Activated CD4-positive, CD25-positive, alpha-beta regulatory T cell (primary cell): ENCODE results near the gene APOBEC3A.

Experiments used
- DNase-seq, 4 experiments: peaks; one replicate each; lab custom pipeline; 2025; lab: John Stamatoyannopoulos, UW

APOBEC3A gene

DNA sequence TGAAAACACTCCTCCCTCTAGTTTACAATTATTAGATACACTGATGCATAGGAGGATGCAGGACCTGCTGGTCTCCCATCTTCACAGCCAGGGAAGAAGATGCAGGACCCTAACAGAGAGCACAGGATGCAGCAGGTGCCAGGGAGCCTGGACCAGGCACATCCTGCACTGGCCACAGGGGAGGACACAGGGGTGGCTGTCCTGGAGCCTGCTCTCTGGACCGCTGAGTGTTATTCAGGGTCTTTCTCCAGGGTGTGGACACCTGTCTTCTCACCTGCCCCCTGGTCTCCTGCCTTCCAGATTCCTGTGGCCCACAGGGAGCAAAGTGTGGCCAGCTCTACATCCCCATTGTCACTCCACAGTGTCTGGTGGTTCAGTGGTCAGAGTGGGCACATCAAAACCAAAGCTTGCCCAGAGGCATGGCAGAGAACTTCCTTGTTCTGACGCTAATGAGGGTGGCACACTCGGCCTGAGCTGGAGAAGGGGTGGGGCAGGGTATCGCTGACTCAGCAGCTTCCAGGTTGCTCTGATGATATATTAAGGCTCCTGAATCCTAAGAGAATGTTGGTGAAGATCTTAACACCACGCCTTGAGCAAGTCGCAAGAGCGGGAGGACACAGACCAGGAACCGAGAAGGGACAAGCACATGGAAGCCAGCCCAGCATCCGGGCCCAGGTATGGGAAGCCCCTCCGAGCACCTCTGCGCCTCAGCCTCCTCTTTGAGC, at the start of gene APOBEC3A:
Gene APOBEC3A, plus strand, starts transcription at position 564 of the 725 bp plus-strand sequence. Its CDS starts 83 bp downstream, at position 647.
- DNase-seq: no peak

DNA sequence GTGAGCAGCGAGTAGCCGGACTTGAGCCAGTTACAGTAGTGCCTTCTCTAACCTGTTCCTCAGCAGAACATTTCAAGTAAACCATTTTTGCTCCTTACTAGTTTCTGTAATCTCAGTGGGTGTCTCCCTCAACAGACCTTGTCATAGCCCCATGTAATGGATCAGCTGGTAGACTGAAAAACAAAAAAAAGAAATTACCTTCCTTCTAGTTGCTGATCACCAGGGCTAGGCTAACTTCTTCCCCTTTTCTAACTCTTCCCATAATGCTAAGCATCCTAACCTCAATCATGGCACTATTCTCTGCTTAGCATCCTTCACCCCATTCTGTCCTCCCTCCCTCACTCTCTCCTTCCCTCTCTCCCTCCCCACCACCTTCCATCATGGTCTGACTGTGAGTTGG, 49.6 kb upstream of the APOBEC3A start:
- no peak for DNase-seq

DNA sequence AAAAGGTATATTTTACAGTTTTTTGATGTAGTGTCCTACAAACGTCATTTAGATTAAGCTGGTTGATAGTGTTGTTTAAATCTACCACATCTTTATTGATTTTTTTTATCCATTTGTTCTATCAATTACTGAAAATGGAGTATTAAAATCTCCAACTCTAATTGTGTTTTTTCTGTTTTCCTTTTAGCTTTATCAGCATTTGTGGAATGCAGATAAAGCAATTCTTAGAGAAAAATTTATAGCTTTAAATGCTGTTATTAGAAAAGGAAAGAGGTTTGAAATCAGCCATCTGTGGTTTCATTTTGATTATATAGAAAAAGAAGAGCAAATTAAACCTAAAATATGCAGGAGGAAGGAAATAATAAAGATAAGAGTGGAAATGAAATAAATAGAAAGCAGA, 46.0 kb upstream of the APOBEC3A start:
- DNase-seq: no peak

DNA sequence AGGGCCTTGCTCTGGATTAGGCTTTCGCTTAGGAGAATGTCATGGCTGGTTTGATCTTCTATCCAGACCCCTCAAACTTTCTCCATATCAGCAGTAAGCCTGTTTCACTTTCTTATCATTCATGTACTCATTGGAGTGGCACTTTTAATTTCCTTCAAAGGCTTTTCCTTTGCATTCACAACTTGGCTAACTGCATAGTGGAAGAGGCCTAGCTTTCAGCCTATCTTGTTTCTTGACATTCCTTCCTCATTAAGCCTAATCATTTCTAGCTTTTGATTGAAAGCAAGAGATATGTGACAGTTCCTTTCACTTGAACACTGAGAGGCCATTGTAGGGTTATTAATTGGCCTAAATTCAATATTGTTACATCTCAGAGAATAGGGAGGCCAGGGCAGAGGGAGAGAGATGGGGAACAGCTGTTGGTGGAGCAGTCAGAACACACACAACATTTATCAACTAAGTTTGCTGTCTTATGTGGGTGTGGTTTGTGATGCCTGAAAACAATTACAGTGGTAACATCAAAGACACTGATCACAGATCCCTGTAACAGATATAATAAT, 37.7 kb upstream of the APOBEC3A start:
- DNase-seq: no peak

DNA sequence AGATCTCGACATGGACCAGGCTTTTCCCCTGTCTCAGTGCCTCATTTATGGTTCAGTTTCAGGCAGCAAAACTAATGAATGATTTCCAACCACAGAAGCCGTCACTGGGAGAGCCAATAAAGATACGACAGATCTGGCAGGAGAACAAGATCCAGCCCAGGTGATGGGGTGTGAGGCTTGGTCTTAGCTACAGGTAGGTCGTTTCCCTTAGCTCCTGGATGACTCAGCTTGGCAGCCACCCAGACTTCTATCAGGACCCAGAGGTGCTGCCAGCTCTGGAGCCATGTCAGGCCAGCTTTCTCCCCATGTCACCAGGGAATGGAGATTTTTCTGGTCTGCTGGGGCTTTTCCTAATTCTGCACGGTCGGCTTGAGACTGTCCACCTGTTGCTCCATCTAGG, 36.3 kb upstream of the APOBEC3A start:
- no peak for DNase-seq

DNA sequence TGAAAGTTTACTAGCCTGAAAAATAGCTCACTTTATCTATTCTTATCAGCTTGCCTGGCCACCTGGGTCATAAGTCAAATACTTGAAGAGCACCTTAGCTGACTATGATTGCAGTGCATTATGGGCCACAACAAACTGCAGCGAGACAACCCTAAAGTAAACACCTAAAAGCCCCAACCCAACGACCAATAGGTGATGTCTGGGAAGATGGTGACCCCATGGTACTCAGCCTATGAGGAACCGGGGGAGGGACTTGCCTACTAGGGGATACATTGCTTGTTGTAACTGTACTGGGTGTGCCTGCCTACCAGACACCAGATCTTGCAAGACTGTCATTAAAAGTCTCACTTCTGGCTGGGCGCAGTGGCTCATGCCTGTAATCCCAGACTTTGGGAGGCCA, 35.6 kb upstream of the APOBEC3A start:
- no peak for DNase-seq

DNA sequence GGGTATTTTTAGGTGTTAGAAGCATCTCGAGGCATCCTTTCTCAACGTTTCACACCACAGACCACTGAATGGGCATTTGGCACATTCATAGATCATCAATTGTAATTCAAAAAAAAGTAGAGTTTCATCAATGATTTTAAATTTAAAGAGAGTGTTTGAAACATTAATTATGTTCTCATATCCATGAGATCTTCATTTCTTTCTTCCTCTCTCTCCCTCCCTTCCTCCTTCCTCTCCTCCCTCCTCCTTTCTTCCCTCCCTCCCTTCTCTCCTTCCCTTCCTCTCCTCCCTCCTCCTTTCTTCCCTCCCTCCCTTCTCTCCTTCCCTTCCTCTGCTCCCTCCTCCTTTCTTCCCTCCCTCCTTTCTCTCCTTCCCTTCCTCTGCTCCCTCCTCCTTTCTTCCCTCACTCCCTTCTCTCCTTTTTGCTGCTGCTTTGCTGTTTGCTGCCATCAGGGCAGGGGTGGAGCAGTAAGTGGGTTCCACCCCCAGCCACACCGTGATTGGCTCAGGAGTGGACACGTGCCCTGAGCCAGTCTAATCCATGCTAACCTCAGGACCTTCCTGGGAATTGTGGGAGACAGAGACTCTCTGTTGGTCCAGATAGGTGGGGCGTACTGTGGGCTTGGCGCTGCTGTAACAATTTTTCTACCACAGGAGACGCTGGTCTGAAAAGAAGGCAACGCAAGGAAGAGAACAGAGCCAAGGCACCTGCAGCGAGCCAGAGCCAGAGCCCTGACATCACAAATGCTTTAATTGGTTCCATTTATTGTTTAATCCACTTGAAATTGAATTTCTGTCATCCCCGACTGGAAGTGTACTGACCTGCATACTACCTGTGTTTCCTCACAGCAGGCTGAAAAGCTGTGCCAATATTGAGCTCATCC, 33.7 kb upstream of the APOBEC3A start:
- DNase-seq: no peak

DNA sequence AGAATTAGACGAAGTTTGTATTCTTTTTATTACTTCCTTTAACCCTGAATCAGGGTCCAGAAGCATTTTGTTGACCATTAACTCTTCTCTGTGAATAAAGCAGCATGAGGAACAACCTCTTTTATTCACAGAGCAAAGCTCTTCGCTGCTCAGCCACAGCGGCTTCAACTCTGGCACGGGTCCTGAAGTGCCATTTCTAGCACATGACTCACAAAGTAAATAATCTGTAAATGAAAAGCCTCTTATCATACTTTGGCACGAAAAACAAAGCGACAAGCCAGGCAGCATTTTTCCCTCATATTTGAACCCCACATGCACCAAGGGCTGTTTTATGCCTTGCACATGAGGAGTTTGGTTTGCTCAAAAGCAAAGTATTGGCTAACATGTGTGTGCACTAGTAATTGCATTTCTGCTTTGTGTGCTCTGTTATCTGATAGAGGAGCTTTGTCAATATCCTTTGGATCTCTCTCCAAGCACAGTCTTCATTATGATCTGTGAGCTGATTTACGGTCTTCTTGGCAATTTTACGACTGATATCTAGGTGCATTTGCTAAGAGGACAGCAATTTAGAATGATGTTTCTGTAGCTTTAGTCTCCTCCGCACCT, 33.0 kb upstream of the APOBEC3A start:
- DNase-seq: no peak

DNA sequence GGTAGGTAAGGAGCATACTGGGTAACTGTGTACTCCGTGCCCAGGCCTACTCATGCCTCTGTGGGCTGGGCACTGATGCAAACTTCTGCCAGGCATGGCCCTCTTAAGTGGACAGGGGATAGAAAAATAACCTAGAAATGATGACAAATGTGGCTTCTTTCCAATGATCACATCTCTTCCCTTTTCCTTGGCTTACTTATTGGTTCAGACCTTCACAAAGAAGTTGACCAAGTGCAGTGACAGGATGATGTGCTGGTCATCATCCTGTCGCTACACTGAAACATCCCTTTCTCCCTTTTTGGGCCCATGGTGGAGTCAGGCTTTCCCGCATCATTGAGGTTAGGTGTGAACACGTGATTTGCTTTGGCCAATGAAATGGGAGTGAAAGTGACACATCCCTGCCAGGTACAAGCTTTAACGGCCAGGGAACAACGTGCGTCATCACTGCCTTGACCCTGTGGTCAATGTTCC, 31.8 kb upstream of the APOBEC3A start:
- DNase-seq: no peak

DNA sequence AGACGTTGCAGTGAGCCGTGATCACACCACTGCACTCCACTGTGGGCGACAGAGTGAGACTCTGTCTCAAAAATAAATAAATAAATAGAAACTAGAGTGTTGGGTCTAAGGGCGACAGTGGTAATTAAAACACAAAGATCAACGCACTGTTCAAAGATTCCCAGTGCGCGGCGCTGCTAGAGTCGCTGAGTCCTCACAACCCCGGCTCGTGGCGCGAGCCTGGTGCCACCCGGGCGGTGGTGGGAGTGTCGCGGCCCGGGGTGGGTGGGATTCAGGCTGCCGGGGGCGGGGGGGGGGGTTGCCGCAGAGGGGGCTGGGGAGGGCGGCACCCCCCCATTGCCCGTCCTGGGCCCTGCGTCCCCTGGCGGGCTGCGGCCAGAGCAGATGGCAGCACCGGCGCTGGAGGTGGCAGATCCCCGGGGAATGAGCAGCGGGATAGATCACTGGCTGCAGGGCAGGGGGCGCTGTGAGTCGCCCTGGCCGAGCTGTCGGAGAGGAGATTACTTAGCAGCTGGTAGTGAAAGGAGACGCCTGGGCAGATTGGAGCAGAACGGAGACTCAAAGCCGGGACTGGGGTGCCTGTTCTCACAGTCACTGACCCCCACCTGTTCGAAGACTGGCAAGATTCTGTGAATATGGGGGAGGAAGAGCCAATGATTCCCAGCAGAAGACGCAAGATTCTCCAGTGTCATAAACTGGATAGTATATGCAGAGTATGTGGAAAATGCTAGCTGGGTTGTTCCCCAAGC, 30.2 kb upstream of the APOBEC3A start:
- peak in 2 of 4 experiments; percentile 5 to 29 for DNase-seq

DNA sequence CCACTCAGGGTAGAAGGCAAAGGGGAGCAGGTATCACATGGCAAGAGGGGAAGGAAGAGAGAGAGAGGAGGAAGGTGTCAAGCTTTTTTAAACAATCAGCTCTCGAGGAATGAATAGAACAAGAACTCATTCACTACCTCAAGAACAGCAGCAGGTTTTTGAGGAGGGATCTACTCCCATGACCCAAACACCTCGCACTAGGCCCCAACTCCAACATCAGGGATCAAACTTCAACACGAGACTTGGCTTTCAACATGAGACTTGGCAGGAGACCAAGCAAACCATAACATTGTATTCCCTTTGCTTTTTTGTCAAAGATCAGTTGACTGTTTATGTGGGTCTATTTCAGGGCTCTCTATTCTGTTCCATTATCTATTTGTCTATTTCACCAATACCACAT, 26.9 kb upstream of the APOBEC3A start:
- no peak for DNase-seq

DNA sequence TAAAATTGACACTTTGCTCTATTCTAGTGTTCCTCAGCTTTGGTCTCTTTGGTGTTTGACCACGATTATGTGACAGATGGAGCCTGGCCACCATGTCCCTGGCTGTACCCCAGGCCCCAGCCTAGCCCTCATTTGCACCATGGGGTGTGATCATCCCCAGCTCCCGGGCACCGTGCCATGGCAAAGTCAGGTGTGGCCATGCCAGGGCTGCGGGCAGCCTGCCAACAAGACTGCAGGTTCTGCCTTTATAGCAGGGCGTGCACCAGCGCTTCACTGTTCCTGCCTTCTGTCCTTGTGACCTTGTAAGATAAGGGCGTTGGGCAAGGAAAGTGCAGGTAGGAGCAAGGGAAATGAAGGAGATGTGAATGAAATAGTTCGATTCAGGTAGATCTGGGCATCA, 22.4 kb upstream of the APOBEC3A start:
- DNase-seq: no peak

DNA sequence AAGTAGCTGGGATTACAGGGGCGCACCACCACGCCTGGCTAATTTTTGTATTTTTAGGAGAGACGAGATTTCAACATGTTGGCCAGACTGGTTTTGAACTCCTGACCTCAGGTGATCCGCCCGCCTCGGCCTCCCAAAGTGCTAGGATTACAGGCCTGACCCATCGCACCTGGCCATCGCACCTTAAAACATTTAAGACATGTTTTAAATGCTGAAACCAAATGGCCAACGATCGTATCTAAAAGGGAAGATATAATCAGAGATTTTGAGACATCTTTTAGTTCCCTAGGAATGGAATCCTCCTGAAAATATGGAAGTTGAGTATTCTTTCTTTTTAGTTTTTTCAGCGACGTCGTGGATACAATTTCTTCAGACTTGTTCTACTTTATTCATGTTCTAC, 21.8 kb upstream of the APOBEC3A start:
- no peak for DNase-seq

DNA sequence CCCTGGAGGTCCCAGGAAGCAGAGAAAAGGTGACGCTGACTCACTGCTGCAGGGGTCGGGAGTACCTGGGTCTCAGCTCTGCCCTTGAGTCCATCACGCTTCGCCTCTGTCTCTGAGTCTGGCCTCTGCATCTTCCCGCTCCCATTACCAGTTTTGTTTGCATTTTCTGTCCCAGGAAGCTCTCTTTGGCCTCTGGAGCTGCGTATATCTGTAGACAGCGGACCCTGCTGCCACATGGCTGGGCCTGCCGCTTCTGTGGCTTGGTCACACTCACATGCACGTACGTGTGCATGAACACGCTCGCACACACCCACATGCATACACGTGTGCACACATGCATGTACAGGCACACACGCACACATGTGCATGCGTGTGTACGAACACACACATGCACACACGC, 20.8 kb upstream of the APOBEC3A start:
- no peak for DNase-seq

DNA sequence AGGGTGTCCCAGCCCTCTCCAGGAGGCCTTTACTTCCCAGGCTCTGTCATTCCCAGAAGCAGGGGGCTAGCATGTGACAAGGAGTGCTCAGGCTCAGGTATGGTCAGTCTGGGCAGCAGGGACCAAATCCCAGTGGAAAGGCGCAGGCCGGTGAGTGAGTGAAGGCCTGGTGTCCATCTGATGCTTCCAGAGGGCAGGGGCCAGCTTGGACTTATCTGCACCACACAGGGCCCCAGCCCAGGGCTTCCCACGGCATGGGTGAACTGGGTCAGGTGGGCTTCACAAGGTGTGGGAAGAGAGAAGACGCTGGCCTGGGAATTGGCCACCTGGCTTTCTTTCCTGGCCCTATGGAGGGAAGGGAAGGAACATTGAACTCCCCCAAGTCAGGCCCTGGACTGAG, 20.4 kb upstream of the APOBEC3A start:
- DNase-seq: no peak

DNA sequence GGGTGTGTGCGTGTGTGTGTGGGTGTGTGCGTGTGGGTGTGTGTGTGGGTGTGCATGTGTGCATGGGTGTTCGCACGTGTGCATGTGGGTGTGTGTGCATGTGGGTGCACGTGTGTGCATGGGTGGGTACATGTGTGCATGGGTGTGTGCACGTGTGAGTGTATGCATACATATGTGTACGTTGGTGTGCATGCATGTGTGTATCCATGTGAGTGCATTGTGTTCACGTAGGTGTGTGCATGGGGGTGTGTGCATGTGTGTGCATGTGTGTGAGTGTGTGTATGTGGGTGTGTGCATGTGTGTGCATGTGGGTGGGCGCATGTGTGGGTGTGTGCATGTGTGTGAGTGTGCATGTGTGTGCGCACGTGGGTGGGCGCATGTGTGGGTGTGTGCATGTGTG, 19.9 kb upstream of the APOBEC3A start:
- no peak for DNase-seq

DNA sequence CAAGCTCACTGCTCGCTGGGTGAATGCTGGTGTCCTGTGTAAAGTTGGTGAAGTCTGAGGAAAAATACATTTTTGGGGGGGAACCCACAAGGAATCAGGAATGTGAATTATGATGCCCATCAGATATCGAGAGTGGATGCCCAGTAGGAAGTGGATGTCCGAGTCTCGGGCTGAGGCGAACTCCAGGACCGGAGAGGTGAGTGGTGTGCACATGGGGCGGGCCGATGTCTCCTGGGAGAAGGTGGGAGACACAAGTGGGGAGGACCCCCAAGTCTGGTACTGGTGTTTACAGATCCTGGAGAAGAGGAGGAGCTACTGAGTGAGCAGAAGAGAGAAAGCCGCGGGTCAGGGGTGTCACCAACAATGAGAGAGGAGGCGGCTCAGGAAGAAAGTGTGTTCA, 19.2 kb upstream of the APOBEC3A start:
- DNase-seq: no peak

DNA sequence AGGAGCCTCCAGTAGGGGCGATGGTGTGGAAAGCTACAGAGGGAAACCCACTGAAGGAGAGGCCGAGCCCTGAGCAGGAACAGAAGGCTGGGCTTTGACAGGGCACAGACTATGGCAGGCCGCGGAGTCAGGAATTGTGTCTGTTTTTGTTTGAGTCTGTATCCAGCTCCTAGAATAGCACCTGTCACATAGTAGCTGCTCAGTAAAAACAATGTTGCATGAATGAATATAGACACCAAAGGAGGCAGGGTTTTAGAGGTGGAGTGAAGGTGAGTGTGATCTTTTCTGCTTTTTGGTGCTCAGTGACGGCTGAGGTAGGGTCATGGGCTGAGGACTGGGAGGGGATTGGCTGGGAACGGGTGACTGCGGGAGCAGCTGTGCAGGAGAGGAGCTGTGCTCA, 18.5 kb upstream of the APOBEC3A start:
- no peak for DNase-seq

DNA sequence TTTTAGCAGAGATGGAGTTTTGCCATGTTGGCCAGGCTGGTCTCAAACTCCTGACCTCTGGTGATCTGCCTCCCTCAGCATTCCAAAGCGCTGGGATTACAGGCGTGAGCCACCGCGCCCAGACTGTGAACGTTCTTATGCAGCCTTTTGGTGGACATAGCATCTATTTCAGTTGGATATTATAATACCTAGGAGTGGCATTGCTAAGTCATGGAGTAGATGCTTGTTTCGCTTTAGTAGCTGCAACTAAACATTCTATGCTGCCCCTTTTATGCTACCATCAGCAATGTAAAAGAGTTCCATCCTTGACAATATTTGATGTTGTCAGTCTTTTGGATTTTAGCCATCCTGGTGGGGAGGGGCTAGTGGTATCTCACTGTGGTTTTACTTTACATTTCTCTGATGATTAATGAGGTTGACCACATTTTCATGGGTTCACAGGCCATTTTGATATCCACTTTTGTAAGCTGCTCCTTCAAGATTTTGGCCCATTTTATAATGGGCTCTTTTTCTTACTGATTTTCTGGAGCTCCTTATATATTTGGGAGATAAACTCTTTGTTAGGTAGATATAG, 16.5 kb upstream of the APOBEC3A start:
- DNase-seq: no peak

DNA sequence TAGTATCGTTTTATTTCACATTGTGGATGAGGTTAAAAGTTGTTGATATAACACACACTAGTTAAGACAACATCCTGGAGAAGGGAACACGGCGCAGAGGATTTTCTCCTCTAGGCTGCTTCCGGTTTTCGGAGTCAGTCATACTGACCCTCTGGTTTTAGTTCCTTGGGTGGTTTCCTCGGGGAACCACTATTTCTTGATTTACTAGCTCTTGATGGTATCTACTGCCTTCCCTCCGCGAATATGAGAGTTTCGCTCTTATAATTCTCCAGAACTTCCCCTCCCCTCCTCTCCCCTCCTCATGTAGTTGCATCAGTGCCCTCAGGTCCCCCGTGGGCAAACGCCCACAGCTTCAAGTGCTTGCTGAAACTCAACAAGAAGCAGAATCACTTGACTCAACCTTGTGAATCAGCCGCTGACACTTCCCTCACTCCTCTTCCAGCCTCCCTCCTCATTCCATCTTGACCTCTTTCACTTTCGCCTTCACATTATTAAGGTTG, 15.9 kb upstream of the APOBEC3A start:
- peak in 2 of 4 experiments; percentile 30 to 47 for DNase-seq

DNA sequence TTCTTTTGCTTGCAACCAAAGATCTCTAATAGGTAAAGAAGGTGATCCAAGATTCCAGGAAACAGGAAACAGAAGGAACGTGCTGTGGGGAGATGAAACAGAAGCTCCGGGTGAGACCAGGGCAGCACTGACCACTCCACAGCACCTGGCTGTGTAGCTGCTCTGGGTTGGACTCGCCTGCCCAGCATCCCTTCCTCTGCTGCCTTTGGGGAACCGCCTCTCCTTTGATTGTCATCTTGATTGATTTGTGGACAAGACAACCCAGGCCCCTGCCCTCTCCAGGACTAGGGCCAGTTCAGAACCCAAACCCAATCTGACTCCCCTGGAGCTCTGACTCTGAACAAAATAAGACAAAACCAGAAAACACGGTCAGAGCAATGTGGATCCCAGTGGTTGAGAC, 14.7 kb upstream of the APOBEC3A start:
- DNase-seq: no peak
